Measurements from ENCODE around the gene PRSS12. TPM values are rescaled to one million over a fixed set of nuclear protein-coding genes. Genes with fewer than 3 reads are reported as not detected.
A peak's percentile ranks its signal among the peaks of the same experiment; 100 is the strongest.

PRSS12 gene
- total and polyA plus RNA-seq, 2 donors (not counting 1 experiment from before 2014, with no cell fraction given): not detected

- no peak overlapping the region for H3K9ac ChIP-seq (ENCODE audit: low read length)
Measured at GRCh38 chr4:118277243-118277642, 75.6 kb downstream of the PRSS12 start.

GRCh38 chr4:118276580-118276979 lies 76.2 kb downstream of the PRSS12 start:
- intact Hi-C loops (cut with micrococcal nuclease): loop anchor here (5.0 to 10.0 kb wide), 2 partner anchors 561 to 1028 kb away; partner anchors contain the start of gene SEC24D
- H3K27ac Mint-ChIP-seq: no peak overlapping the region
- H3K27me3 Mint-ChIP-seq: no peaks in the 10 kb centered on the region
- Histone ChIP-seq H3K4me3 (ENCODE audit: control extremely low read depth in 1 of 5, extremely low read depth in 1 of 5, insufficient read depth in 1 of 5, low read depth in 2 of 5, low read length in 4 of 5) (no peak overlapping the region), H3K9me3 (ENCODE audit: control extremely low read depth in 1 of 3, control insufficient read depth in 2 of 3, insufficient read depth in 1 of 3, low read length in 2 of 3) (no peaks in the 10 kb centered on the region), H3K36me3 (replicated peaks in 1 of 2; ENCODE audit: control extremely low read depth in 1 of 2, control insufficient read depth in 1 of 2, extremely low read depth in 1 of 2, insufficient read depth in 2 of 2, low read length in 1 of 2) (peaks cover 0 to 4% of the 10 kb centered on the region in 2 experiments), H2AFZ (ENCODE audit: insufficient read depth, low read depth, low read length, poor library complexity, severe bottlenecking) (no peak overlapping the region), H3K4me1 (ENCODE audit: control insufficient read depth in 2 of 2, insufficient read depth in 2 of 2, low read length in 2 of 2) (peaks cover 25 to 28% of the 10 kb centered on the region in 2 donors), H4K20me1 (ENCODE audit: control insufficient read depth, insufficient read depth, low read length, poor library complexity, severe bottlenecking) (no peaks in the 10 kb centered on the region), H3K27ac (ENCODE audit: low read length in 2 of 2) (no peak overlapping the region), H3K27me3 (replicated peaks in 1 of 4; ENCODE audit: control extremely low read depth in 1 of 4, control insufficient read depth in 3 of 4, insufficient read depth in 4 of 4, low read length in 3 of 4) (peaks cover 0 to 5% (median 0%) of the 10 kb centered on the region in 4 experiments), H3K4me2 (replicated peaks; ENCODE audit: low read depth, low read length, poor library complexity, severe bottlenecking) (no peak overlapping the region), H3K9ac (ENCODE audit: low read length) (no peak overlapping the region), H3K79me2 (ENCODE audit: control insufficient read depth, insufficient read depth, low read length) (peaks cover 8% of the 10 kb centered on the region)
- POLR2A ChIA-PET: no interaction called here
- no peak for ATAC-seq (ENCODE audit: low read depth)
- TF ChIP-seq EZH2 (IDR thresholded peaks at IDR 0.05; ENCODE audit: borderline replicate concordance, insufficient read depth, low read depth, low read length, poor library complexity, severe bottlenecking) (no peak), CTCF (IDR thresholded peaks at IDR 0.05) (no peak)
- no peaks in the 10 kb centered on the region for H3K9me3 Mint-ChIP-seq (ENCODE audit: insufficient read depth)
- no peak overlapping the region for H3K4me3 Mint-ChIP-seq
- peaks cover 35% of the 10 kb centered on the region for H3K4me1 Mint-ChIP-seq
- WGBS (ENCODE audit: insufficient coverage): no CpG with 5 or more reads among the region's 2 CpGs
- no peak for DNase-seq
- CTCF ChIA-PET: no interaction called here

More at GRCh38 chr4:118277243-118277642, 75.6 kb downstream of the PRSS12 start:
- WGBS (ENCODE audit: insufficient coverage): 100% methylated on average over 2 of the region's 4 CpGs
- H3K4me2 ChIP-seq (replicated peaks; ENCODE audit: low read depth, low read length, poor library complexity, severe bottlenecking): peak overlapping the region; percentile 81
- H4K20me1 ChIP-seq (ENCODE audit: control insufficient read depth, insufficient read depth, low read length, poor library complexity, severe bottlenecking): no peaks in the 10 kb centered on the region
- H3K27ac ChIP-seq (ENCODE audit: low read length in 2 of 2): peak overlapping the region in 1 of 2 donors; percentile 96
- peaks cover 25 to 28% of the 10 kb centered on the region in 2 donors for H3K4me1 ChIP-seq (ENCODE audit: control insufficient read depth in 2 of 2, insufficient read depth in 2 of 2, low read length in 2 of 2)
- peaks cover 41% of the 10 kb centered on the region for H3K4me1 Mint-ChIP-seq
- H3K4me3 Mint-ChIP-seq: peak overlapping the region; percentile 95
- DNase-seq: no peak
- no peaks in the 10 kb centered on the region for H3K9me3 ChIP-seq (ENCODE audit: control extremely low read depth in 1 of 3, control insufficient read depth in 2 of 3, insufficient read depth in 1 of 3, low read length in 2 of 3)
- TF ChIP-seq EZH2 (IDR thresholded peaks at IDR 0.05; ENCODE audit: borderline replicate concordance, insufficient read depth, low read depth, low read length, poor library complexity, severe bottlenecking) (no peak), CTCF (IDR thresholded peaks at IDR 0.05) (no peak)
- peaks cover 0 to 11% of the 10 kb centered on the region in 2 experiments for H3K36me3 ChIP-seq (replicated peaks in 1 of 2; ENCODE audit: control extremely low read depth in 1 of 2, control insufficient read depth in 1 of 2, extremely low read depth in 1 of 2, insufficient read depth in 2 of 2, low read length in 1 of 2)
- H3K27ac Mint-ChIP-seq: peak overlapping the region; percentile 66
- H2AFZ ChIP-seq (ENCODE audit: insufficient read depth, low read depth, low read length, poor library complexity, severe bottlenecking): no peak overlapping the region
- no peak overlapping the region for H3K4me3 ChIP-seq (ENCODE audit: control extremely low read depth in 1 of 5, extremely low read depth in 1 of 5, insufficient read depth in 1 of 5, low read depth in 2 of 5, low read length in 4 of 5)
- POLR2A ChIA-PET: no interaction called here
- CTCF ChIA-PET: no interaction called here
- peaks cover 8% of the 10 kb centered on the region for H3K79me2 ChIP-seq (ENCODE audit: control insufficient read depth, insufficient read depth, low read length)
- H3K9me3 Mint-ChIP-seq (ENCODE audit: insufficient read depth): no peaks in the 10 kb centered on the region
- H3K27me3 Mint-ChIP-seq: no peaks in the 10 kb centered on the region
- no peak for ATAC-seq (ENCODE audit: low read depth)
- intact Hi-C loops (cut with micrococcal nuclease): loop anchor here (5.0 to 10.0 kb wide), 2 partner anchors 560 to 1028 kb away; partner anchors contain the start of gene SEC24D
- H3K27me3 ChIP-seq (replicated peaks in 1 of 4; ENCODE audit: control extremely low read depth in 1 of 4, control insufficient read depth in 3 of 4, insufficient read depth in 4 of 4, low read length in 3 of 4): no peaks in the 10 kb centered on the region
